ENCODE results near the gene PLEKHA6.

PLEKHA6 gene

DNA sequence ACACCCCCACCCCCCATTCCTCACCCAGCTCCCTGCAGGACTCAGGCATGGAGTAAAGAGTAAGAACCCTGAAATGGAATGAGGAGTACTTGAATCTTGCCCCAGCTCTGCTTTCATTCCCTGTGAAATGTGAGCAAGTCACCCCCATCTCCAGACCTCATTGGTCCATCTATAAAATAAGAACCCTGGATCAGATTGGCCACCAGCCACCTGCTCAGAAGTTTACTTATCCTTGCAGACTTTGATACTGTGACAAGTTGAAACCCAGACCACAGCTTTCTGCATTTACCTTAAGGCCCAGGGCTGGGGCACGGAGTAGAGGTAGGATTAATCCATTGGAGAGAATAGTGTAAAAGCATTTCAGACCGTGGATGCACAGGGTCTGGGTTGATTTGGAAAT is 165.6 kb downstream of the PLEKHA6 start:
- DNase-seq (ENCODE audit: low read depth in 2 of 2, low spot score in 1 of 2), result no peak

DNA sequence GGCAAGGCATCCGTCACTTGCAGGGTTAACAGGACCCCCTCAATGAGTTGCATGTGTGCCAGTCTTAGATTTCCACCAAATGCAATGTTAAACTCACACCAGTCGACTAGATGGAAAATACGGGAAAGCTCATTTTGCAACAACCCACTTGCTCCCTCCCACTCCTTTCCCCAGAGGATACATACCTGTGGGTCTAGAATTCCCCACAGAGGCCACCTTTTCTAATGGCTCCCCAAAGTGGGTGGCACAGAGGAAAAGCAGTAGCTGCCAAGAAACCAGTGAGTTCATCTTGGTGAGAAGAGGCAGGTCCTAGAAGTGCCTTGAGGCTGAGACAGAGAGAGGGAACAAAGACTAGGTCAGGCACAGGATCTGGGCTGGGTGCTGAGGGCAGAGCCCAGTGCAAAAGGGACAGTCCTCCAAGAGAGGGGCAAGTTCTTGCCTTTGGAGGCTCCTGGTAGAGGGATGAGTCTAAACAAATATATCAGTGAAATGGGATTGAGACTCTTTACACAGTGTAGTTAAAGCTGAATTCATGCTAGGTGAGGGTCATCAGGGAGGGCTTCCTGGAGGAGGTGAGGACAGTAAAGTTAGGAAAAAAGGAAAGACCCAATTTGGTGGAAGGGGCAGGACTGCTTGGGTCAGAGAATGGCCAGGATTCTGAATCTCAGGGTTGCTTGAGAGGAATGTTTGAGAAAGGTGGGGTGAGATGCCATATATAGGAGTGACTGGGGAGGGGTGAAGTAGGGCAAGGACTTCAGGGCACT is 167.0 kb downstream of the PLEKHA6 start:
- DNase-seq (ENCODE audit: low read depth in 2 of 2, low spot score in 1 of 2), result no peak

DNA sequence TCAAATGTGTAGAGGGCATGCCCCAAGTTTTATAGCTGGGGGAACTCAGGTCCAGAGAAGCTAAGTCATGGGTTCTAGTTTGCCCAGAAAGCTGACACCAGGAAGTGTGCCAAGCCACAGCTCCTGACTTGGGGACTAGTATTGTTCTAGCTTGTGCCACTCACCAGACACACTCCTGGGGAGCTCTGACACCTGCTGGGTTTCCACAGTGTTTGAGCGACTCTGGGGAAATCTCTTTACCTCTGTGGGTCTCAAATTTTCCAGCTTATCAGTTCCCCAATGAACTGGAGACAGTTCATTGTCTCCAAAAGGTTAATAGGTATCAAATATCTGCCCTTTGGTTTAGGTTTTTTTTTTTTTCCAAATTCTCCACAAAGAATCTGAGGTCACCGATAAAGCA is 167.7 kb downstream of the PLEKHA6 start:
- DNase-seq (ENCODE audit: low read depth in 2 of 2, low spot score in 1 of 2), result no peak

DNA sequence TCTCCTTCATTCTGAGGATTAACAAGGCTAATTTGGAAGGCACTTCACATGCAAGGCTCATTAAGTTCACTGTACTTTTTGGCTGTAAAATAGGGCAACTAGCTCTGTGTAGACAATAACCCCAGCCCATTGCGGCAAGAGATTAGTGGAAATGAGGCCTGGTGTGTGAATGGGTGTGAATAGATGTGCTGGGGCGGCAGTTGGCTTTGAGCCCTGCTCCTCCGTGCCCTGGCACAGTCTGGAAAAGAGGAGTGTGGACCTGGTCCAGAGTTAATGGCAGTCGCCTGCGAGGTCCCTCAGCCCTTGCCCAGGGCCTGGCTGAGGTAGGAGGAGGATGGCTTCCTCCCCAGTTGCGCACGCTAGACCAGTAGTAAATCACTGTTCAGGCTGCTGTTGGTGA is 168.3 kb downstream of the PLEKHA6 start:
- no peak for DNase-seq (ENCODE audit: low read depth in 2 of 2, low spot score in 1 of 2)

DNA sequence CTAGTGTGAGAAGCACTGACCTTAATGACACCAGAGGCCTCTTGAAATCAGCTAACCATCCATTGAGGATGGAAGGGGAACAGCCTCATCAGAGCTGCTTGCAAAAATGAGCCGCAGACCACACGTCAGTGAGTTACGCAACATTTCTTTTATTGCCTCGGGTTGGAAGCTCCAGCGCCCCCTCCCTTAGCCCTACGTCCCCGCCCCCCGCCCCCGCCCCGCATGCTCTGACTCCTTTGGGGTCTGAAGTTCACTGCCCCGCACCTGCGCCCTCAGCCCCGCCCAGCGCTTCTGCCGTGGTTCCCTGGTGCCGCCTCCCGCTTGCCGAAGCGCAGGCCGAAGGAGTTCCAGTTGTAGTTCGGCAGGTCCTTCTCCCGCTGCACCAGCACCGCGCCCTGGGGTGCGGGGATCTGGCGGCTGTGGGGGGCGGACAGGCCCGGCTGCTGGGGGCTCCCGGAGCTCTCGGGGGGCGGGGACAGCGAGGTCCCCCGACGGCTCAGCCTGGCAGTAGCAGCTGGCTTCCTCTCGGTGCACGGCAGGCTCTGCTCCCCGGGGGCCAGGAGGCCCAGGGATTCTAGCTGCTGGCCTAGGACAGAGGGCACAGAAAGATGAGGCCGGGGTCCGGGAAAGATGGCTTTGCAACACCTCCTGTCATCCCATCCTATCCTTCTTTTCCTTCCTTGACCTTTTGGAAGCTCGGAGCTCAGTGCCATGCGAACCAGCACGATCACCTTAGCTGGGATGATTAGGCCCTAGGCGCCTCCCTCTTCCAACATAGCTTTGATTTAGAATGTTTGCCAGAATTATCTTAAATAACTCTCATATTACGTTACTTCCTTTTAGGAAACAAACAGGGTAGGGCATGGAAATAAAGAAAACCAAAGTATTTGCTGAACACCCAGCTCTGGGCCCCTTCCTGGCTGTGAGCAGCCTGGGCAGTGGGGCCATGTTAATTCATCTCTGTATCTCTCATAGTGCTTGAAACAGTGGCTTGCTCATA is 169.2 kb downstream of the PLEKHA6 start:
- peak in 1 of 2 donors; percentile 8 for DNase-seq (ENCODE audit: low read depth in 2 of 2, low spot score in 1 of 2)

DNA sequence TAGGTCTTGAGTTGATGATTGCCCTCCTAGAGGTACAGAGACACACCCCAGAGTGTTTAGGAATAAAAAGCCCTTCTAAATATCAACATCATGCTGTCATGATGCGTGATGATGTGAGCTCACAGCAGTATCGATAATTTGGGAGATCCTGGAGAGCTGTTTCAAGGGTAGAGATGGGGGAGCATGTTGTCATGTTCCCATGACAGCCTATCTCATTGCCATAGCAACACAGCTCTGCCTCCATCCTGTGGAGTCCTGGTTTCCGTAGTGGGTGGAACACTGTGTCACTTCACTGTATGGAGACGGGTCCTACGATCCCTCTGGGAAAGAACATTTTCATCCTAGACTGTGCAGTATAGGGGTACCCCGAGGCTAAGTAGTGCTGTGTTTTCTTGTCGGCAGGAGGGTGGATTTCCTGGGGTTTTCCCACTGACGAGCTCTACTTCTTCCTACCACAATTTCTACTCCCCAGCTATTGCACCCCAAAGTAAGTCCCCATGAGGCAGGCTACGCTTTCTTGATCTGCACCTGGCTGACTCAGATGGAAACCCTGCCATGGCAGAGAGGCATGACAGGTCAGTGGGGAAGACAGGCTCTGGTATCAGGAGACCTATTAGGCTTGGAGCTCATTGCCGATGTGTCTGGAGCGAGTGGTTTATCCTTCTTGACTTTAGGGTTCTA is 170.6 kb downstream of the PLEKHA6 start:
- DNase-seq (ENCODE audit: low read depth in 2 of 2, low spot score in 1 of 2), result no peak

DNA sequence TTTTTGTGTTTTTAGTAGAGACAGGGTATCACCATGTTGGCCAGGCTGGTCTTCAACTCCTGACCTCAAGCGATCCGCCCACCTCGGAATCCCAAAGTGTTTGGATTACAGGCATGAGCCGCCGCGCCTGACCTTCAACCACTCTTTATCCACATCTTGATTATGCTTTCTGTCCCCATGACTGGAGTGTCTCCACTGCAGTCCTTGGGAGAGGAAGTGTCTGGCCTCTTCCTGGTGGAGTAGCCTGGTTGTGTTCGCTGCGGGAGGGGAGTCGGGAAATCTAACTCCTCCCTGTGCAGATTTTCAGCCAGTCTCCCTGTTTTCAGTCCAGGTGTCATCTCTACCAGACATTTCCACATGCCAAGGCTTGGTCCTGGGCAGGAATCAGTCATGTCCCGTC is 173.1 kb downstream of the PLEKHA6 start:
- no peak for DNase-seq (ENCODE audit: low read depth in 2 of 2, low spot score in 1 of 2)

DNA sequence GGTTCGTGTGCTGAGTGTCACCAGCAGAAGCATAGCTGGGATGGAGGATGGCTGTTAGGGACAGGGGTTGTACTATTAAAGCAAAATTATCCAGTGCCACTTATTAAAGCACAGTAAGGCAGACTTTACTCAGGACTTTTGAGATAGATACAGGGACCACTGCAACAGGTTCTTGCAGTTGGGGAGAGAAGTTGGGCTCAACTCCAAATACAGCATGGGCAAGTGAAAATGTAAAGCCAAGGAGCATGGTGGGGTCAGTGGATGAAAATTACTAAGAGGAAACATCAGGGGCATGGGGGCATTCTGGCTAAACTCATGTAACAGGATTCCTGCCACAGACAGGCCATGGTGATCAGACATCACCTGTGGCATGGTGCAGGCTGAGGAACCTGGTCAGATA is 178.6 kb downstream of the PLEKHA6 start:
- DNase-seq (ENCODE audit: low read depth in 2 of 2, low spot score in 1 of 2), result no peak

DNA sequence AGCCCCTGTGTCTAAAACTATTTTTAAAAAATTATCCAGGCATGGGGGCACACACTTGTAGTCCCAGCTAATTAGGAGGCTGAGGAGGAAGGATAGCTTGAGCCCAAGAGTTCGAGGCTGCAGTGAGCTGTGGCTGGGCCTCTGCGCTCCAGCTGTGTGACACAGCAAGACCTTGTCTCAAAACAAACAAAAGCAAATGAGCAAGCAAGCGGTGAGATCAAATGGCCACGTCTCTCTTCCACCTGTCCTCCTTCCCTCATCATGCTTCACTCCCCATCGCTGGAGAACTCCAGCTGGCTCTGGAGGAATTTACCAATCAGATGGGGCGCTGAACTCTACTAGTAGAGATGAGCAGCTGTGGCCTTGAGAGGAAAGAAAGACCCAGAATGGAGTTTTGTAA is 179.6 kb downstream of the PLEKHA6 start:
- DNase-seq (ENCODE audit: low read depth in 2 of 2, low spot score in 1 of 2), result no peak

DNA sequence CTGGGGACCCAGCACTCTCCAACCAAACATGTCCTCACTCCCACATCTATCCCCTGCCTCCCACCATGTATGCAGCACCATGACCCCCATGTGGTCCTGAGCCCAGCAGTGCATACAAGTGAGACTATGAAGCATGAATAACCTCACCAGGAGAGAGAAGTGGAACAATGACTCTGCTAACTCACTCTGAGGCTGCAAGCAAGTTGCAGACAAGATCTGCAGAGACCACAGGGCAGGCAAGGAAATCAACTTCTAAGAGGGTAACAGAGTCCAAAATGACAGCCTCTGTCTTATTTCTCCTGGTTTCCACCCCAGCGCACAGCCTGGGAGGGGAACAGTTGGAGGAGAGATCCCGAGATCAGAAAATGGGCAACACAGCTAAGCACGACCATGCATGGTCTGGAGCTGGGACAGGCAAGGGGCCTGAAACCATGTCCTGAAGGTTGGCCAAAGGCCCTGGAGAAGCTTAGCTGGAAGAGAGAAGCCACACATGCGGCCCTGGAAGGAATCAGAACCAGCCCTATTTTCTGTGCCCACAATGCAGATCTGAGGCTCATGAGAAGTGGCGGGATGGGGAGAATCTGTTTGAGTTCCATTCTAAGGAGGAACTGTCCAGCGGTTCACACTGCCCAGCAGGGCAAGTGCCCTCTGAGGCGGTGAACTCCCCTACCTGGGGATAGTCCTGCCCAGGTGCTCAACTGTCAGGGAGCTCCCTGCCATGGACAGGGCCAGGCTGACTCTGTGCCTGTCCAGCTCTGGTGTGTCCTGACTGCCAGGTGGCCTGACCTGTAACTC is 181.0 kb downstream of the PLEKHA6 start:
- no peak for DNase-seq (ENCODE audit: low read depth in 2 of 2, low spot score in 1 of 2)

DNA sequence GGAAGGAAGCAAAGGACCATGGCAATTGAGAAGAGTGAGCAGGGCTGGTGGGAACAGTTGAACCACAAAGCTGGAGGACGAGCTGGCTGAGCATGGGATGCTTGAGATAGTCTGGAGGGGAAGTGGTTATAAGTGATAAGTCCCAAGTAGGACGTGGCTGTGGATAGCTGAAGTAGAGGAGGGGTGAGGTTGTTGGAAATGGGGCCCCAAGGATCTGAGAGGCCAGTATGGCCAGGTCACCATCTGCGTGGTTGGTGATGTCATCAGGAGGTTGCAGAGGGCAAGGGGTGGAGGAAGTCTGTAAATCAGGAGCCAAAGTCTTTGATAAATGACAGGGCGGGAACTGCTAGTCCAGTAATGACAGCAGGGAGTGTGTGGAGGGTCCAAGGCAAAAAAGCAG is 182.6 kb downstream of the PLEKHA6 start:
- DNase-seq (ENCODE audit: low read depth in 2 of 2, low spot score in 1 of 2), result no peak

DNA sequence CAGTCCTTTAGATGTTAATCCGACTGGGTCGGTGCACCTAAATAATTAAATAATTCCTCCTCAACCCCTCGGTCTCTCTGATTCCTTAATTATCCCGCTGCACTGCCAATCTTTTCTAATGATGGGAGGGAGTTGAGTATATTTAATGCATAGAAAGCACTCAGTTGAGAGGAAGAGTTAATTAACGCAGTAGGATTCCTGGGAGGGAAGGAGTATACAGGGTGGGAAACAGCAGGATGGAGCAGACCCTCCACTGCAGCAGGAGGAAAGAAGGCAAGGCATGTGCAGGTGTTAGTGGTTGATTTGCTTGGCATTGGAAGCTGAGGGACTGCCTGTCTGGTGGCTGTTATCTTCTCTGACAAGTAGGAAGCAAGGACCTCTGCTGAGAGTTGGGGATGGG is 183.7 kb downstream of the PLEKHA6 start:
- DNase-seq (ENCODE audit: low read depth in 2 of 2, low spot score in 1 of 2), result no peak

DNA sequence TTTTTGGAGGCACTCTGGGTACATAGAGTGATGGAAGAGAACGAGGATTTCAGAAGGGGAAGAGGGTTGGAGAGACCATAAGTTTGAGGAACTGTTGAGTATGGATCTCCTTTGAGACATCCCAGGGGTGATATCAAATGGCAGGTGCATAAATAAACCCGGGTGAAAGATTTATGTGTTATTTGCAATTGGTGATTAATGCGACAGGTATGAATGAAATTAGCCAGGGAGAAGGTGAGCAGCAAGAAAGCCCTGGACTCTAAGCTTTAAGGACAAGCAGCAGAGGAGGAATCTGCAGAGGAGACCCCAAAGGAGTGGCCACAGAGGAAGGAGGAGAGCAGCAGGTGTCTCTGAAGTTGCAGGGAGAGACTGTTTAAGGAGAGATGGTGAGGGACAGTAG is 184.8 kb downstream of the PLEKHA6 start:
- no peak for DNase-seq (ENCODE audit: low read depth in 2 of 2, low spot score in 1 of 2)

DNA sequence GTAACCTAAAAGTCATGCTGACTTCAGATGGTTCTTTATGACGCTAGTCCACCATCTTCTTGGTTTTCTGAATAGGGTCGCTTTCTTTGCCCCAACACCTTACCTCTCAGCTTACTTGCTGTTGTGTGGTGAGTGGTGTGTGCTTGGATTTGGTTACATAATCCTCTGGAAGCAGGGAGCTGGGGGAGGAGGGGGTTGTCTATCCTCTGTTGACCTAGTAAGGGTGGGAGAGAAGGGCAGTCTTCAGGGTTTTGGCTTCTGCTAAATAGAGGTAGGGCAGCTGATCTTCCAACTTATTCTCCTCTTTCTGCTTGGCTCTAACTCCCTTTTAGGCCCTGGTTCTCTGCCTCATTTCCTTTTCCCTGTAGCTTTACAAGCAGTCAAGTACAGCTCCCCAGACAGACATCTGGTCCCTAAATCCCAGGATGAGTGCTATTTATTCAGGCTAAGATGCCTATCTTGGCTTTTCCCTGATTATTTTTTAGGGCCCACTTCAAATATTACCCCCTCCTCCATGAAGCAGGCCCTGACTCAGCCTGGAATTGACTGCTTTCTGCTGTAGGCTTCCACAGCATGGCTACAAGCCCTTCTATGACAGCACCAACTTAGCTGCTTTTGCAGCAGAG is 187.2 kb downstream of the PLEKHA6 start:
- DNase-seq (ENCODE audit: low read depth in 2 of 2, low spot score in 1 of 2), result no peak

DNA sequence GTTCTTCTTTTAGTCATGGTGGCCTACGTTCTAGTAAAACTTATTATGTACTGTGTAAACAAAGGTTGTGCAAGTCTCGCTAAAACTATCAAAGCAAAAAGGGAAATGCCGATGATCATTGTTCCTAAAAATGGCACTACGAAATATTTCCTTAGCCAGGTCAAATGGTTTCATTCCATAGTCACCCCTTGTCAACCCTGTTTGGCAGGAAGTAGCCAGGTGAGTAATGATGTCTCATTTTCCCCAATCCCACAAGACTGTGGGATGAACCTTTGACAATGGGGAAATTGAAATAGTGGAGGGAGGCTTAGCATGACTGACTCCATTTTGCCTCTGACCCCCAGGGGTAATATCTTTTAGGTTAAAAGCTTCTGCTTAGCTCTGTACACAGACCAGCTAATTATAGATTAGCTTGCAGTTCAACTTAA is 188.0 kb downstream of the PLEKHA6 start:
- no peak for DNase-seq (ENCODE audit: low read depth in 2 of 2, low spot score in 1 of 2)

DNA sequence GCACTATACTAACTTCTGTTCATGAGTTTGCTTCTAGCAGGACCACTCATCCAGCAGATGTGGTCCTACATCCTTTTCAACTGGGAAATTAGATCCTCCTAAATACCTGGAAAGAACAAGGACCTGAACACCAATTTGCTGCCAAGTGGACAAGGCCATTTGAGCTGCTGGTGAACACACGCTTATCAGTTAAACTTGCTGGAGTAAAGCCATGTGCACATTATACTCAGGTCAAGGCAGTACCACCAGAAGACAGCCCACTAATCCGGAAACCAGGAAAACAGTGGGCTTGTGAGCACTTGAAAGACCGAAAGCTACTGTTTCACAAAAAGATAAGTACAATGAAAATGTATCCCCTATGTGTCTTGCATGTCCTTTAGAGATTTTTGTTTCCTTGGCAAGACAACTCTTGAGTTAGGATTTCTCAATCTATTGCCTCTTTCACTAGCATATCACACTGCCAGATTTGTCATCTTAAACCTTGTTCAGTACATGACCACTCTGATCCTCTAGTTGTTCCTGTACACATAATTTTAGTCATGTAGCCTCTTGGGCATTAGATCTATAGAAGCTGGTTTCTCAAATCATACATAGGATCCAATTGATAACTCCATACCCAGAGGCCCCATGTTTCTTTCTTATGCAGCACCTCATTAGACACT is 189.1 kb downstream of the PLEKHA6 start:
- no peak for DNase-seq (ENCODE audit: low read depth in 2 of 2, low spot score in 1 of 2)

DNA sequence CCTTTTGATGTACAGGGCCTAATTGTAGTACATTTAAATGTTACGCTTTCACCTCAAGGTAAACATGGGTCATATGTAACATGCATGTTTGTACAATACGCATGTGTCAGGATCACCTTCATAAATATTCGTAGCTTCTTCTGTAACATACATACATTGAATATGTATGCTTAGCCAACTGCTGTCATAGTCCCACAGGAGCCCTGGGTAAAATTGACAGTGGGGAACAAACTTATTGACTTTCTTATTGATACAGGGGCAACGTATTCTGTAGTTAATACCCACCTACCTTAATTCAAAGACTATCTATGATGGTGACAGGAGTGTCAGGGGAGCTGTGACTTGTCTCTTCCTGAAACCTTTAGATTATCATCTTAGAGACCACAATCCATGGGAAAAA is 189.9 kb downstream of the PLEKHA6 start:
- no peak for DNase-seq (ENCODE audit: low read depth in 2 of 2, low spot score in 1 of 2)

Measured in stimulated activated CD8-positive, alpha-beta memory T cell treated with anti-CD3 and anti-CD28 coated beads, Interleukin-4, amount 100 ng/mL, for 4 hours (primary cell).